Suppressor macrophage (primary cell): ENCODE data around the gene OR7C2.
A peak's percentile ranks its signal among the peaks of the same experiment; 100 is the strongest.

Experiments used
- DNase-seq, 4 experiments: peaks; one replicate each; pipeline ENCODE4 v3.0.0-alpha.2; 2020 to 2022

Gene OR7C2

GRCh38 chr19:14979476-14980255 lies 38.4 kb downstream of the OR7C2 start, which contains the start of gene SLC1A6:
TSS of gene SLC1A6 (minus strand) at chr19:14979864. CDS start at chr19:14972910, 6,954 bp downstream.
- DNase-seq: peak in 1 of 4 experiments; percentile 5

GRCh38 chr19:14985133-14985532 lies 43.8 kb downstream of the OR7C2 start:
- DNase-seq: no peak
